Mammary epithelial cell (primary cell): ENCODE data around the gene INO80B.

ENCODE experiments used
- EZH2 ChIP-seq: IDR thresholded peaks from 2 replicates; pipeline ENCODE4 v1.6.1; 2012; ENCODE audit warnings: low read length, inconsistent platforms, borderline replicate concordance
- TF ChIP-seq, protein P1 (sequence below), 2 donors: IDR thresholded peaks in 1 of 2; conservative IDR thresholded peaks in 1 of 2; 2 replicates each; pipeline ENCODE4 v1.5.1; 2011 to 2012; ENCODE audit warnings: inconsistent platforms in 2 of 2, low read length in 2 of 2, mild to moderate bottlenecking in 2 of 2, control low read depth in 1 of 2, low read depth in 1 of 2; ENCODE audit not compliant: insufficient read depth in 1 of 2; ENCODE audit errors: extremely low read depth in 1 of 2

DNA sequence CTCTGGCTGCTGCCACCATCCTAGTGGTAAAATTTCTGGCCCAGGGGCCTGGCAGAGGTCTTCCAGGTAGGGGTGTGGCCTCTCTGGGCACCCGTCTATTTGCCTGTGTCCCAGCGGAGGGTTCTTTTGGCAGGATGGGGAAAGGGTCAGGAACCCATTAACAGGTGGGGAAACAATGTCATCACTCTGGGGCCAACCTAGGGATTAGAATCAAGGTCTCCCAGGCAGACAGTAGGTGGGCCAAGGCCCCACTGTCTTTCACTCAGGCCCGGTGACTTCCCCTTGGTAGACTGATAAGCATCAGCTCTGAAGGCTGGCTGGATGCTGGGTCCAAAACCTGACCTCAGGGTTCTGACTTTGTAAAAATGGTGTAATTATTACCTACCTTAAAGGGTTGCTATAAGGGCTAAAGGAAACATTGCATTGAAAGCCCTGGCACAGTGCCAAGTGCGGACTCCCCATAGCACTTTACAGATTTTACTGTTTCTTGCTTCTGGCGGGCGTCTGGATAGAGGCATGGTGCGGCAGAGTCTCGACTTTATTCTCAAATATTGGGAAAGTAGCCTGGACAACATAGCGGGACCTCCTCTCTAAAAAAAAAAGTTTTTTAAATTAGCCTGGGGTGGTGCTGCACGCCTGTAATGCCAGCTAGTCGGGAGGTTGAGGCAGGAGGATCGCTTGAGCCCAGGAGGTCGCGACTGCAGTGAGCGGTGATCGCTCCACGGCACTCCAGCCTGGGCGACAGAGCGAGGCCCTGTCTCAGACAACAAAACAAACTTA lies 42.3 kb downstream of the INO80B start:
- TF ChIP-seq, protein P1, sequence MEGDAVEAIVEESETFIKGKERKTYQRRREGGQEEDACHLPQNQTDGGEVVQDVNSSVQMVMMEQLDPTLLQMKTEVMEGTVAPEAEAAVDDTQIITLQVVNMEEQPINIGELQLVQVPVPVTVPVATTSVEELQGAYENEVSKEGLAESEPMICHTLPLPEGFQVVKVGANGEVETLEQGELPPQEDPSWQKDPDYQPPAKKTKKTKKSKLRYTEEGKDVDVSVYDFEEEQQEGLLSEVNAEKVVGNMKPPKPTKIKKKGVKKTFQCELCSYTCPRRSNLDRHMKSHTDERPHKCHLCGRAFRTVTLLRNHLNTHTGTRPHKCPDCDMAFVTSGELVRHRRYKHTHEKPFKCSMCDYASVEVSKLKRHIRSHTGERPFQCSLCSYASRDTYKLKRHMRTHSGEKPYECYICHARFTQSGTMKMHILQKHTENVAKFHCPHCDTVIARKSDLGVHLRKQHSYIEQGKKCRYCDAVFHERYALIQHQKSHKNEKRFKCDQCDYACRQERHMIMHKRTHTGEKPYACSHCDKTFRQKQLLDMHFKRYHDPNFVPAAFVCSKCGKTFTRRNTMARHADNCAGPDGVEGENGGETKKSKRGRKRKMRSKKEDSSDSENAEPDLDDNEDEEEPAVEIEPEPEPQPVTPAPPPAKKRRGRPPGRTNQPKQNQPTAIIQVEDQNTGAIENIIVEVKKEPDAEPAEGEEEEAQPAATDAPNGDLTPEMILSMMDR (conservative IDR thresholded peaks at IDR 0.05 in 1 of 2, IDR thresholded peaks at IDR 0.05 in 1 of 2; ENCODE audit: extremely low read depth in 1 of 2, insufficient read depth in 1 of 2, low read depth in 1 of 2, low read length in 2 of 2), result no peak
- no peak for TF ChIP-seq EZH2
